Type B pancreatic cell (in vitro differentiated cells): ENCODE results near the gene ABCB6. TPM values are rescaled to one million over a fixed set of nuclear protein-coding genes. Genes with fewer than 3 reads are reported as not detected.

Source experiments
- DNase-seq: peaks from one replicate; pipeline ENCODE4 v3.0.0; 2021; ENCODE audit warnings: mixed read lengths; ENCODE audit not compliant: unreplicated experiment; ENCODE audit errors: extremely low spot score
- H3K27ac Mint-ChIP-seq: 2 replicates; pipeline ENCODE4 v1.8.0; 2021; ENCODE audit warnings: mild to moderate bottlenecking, mixed read lengths
- H3K27me3 Mint-ChIP-seq: 2 replicates; pipeline ENCODE4 v1.8.0; 2021; ENCODE audit warnings: mixed read lengths
- H3K36me3 Mint-ChIP-seq: 2 replicates; pipeline ENCODE4 v1.8.0; 2021; ENCODE audit warnings: mixed read lengths
- H3K4me1 Mint-ChIP-seq: one replicate; pipeline ENCODE4 v1.8.0; 2021; ENCODE audit warnings: mixed read lengths; ENCODE audit not compliant: unreplicated experiment
- H3K4me3 Mint-ChIP-seq: 2 replicates; pipeline ENCODE4 v1.8.0; 2021; ENCODE audit warnings: mild to moderate bottlenecking, mixed read lengths
- H3K9me3 Mint-ChIP-seq: 2 replicates; pipeline ENCODE4 v1.8.0; 2021; ENCODE audit warnings: mixed read lengths
- CTCF ChIP-seq: fragments of 200-600 bp; sonication (generic); conservative IDR thresholded peaks from 2 replicates; pipeline ENCODE4 v1.5.0; 2021; ENCODE audit warnings: antibody characterized with exemption, mild to moderate bottlenecking
- total RNA-seq: library from RNA; stranded (reverse); gene quantifications from 2 replicates; pipeline ENCODE4 v1.2.1, GENCODE V29; 2021; ENCODE audit warnings: low replicate concordance

The ABCB6 gene
- total RNA-seq, 1 donor from 2014 or later = 40.4 TPM

GRCh38 chr2:219186754-219187456, 31.9 kb downstream of the ABCB6 start:
- DNase-seq = no peak
- Mint-ChIP-seq H3K27ac (no peak overlapping the region), H3K4me3 (no peak overlapping the region), H3K27me3 (no peaks in the 10 kb centered on the region), H3K4me1 (no peaks in the 10 kb centered on the region), H3K36me3 (peaks cover 11% of the 10 kb centered on the region), H3K9me3 (no peaks in the 10 kb centered on the region)
- TF ChIP-seq CTCF = no peak

DNA sequence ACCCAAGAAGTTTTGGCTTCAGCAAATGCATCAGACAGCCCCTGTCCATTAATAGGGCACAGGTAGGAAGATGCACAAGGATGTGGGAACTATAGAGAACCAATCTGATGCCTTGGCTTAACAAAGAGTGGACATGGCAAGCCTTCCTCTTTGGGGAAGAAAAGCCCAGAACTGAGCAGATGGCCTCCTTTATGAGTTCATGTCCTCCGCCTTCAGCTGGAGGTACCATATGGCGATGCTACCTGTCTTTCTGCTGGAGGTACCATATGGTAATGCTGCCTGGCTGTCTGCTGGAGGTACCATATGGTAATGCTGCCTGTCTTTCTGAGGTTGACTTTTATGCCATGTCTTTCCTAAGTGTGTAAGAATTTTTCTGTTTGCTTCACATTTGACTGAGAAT, 34.6 kb downstream of the ABCB6 start:
- Mint-ChIP-seq H3K4me3 (no peak overlapping the region), H3K4me1 (peaks cover 3% of the 10 kb centered on the region), H3K27ac (no peak overlapping the region), H3K36me3 (peaks cover 18% of the 10 kb centered on the region), H3K9me3 (no peaks in the 10 kb centered on the region), H3K27me3 (no peaks in the 10 kb centered on the region)
- TF ChIP-seq CTCF = no peak
- DNase-seq = no peak

DNA sequence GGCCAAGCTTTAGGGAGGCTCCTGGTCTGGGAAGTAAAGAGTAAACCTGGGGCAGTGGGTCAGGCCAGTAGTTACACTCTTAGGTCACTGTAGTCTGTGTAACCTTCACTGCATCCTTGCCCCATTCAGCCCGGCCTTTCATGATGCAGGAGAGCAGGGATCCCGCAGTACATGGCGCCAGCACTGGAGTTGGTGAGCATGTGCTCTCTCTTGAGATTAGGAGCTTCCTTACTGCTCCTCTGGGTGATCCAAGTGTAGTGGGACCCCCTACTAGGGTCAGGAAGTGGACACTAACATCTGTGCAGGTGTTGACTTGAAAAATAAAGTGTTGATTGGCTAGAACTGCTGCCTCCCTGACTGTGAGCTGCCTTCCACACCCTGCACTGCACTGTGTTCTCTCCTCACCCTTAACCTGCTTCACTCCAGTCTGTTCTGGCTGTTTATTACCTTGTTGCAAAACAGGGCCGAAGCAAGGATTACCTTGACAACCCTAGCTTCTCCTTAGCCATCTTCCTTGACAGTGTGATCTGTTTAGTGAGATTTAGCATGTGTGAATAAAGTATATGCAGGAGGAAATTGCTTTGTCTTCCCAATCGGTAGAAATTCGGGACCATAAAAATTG, 35.5 kb downstream of the ABCB6 start:
- Mint-ChIP-seq H3K4me1 (peaks cover 6% of the 10 kb centered on the region), H3K36me3 (peaks cover 18% of the 10 kb centered on the region), H3K9me3 (no peaks in the 10 kb centered on the region), H3K27me3 (no peaks in the 10 kb centered on the region), H3K4me3 (no peak overlapping the region), H3K27ac (no peak overlapping the region)
- no peak for DNase-seq
- no peak for TF ChIP-seq CTCF

- Mint-ChIP-seq H3K4me1 (peaks cover 8% of the 10 kb centered on the region), H3K9me3 (no peaks in the 10 kb centered on the region), H3K27me3 (no peaks in the 10 kb centered on the region), H3K27ac (no peak overlapping the region), H3K4me3 (no peak overlapping the region), H3K36me3 (peaks cover 18% of the 10 kb centered on the region)
- no peak for DNase-seq
- no peak for TF ChIP-seq CTCF
Measured at GRCh38 chr2:219182331-219183150, 36.2 kb downstream of the ABCB6 start.

DNA sequence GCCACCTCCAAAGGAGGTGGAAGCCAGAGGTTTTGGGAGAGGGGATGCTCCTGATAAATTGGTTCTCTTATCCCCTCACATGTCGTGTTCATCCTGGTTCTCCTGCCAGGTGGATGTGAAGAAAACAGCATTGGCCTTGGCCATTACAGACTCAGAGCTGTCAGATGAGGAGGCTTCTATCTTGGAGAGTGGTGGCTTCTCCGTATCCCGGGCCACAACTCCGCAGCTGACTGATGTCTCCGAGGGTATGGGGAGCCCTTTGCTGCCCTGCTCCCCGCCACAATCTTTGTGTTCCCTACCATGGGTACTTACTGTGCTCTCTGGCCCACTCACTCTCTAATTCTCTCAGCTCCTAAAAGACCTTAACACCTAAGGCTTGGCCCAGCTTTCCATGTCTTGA, 37.2 kb downstream of the ABCB6 start:
- peaks cover 14% of the 10 kb centered on the region for H3K36me3 Mint-ChIP-seq
- no peak overlapping the region for H3K4me3 Mint-ChIP-seq
- DNase-seq = no peak

More for the DNA sequence above, 37.2 kb downstream of the ABCB6 start:
- TF ChIP-seq CTCF = no peak
- Mint-ChIP-seq H3K9me3 (no peaks in the 10 kb centered on the region), H3K4me1 (peaks cover 13% of the 10 kb centered on the region), H3K27ac (no peak overlapping the region), H3K27me3 (no peaks in the 10 kb centered on the region)
